Endothelial cell of umbilical vein (primary cell): ENCODE data around the gene MYH10. TPM values are rescaled to one million over a fixed set of nuclear protein-coding genes. Genes with fewer than 3 reads are reported as not detected.

Experiments used
- BruUV-seq: library from RNA; stranded (reverse); fragments of 400-500 nt; replicated peaks from 2 replicates; lab custom pipeline; 2021; lab: Mats Ljungman, UMichigan
- CTCF ChIA-PET: fragments of 300-600, 350-600 bp; sonication (Branson Sonifier 250); formaldehyde crosslinking; loops from one replicate; lab custom pipeline; 2021; ENCODE audit warnings: antibody characterized with exemption, inconsistent platforms; lab: Charles Lee
- POLR2A ChIA-PET: fragments of 300-600, 350-600 bp; sonication (Branson Sonifier 250); formaldehyde crosslinking; loops from one replicate; lab custom pipeline; 2021; ENCODE audit warnings: antibody characterized with exemption, inconsistent platforms; lab: Charles Lee
- DNase-seq: peaks from one replicate; pipeline ENCODE4 v3.0.0-alpha.2; 2011; ENCODE audit warnings: low read depth, low spot score
- FAIRE-seq: peaks from 2 replicates; lab custom pipeline; 2011; peaks lifted over from hg19 to GRCh38; lab: Jason Lieb, UNC
- H2AFZ ChIP-seq: 2 replicates; pipeline ENCODE4 v1.6.0; 2012; ENCODE audit warnings: low read depth, low read length, control low read depth, inconsistent platforms
- H3K27ac ChIP-seq: 2 replicates; pipeline ENCODE4 v1.5.1; 2011; ENCODE audit warnings: low read depth, mild to moderate bottlenecking, control low read depth, low read length, moderate library complexity; ENCODE audit not compliant: insufficient read depth
- H3K27me3 ChIP-seq, 2 experiments: 2 replicates each; pipeline versions ENCODE4 v1.6.0 to v1.6.1; 2011; ENCODE audit warnings: low read length in 2 of 2, mixed read lengths in 1 of 2; ENCODE audit not compliant: control insufficient read depth in 2 of 2, insufficient read depth in 2 of 2
- H3K36me3 ChIP-seq, 2 experiments: 2 replicates in 1 of 2; 3 replicates in 1 of 2; pipeline ENCODE4 v1.5.1; 2011; ENCODE audit warnings: low read length in 2 of 2, mild to moderate bottlenecking in 1 of 2, moderate library complexity in 1 of 2; ENCODE audit not compliant: control insufficient read depth in 2 of 2, insufficient read depth in 2 of 2; ENCODE audit errors: extremely low read depth in 1 of 2
- H3K4me1 ChIP-seq: 3 replicates; pipeline ENCODE4 v1.5.1; 2011; ENCODE audit warnings: mild to moderate bottlenecking, low read length; ENCODE audit not compliant: control insufficient read depth, insufficient read depth; ENCODE audit errors: extremely low read depth
- H3K4me2 ChIP-seq: 2 replicates; pipeline ENCODE4 v1.6.1; 2011; ENCODE audit warnings: low read length, control low read depth, mixed read lengths; ENCODE audit not compliant: insufficient read depth
- H3K4me3 ChIP-seq, 3 experiments: fragments of 200-600 bp in 1 of 3; sonication (generic), shearing (Covaris generic) in 1 of 3; replicated peaks in 1 of 3; 2 replicates each; pipeline ENCODE4 v1.5.1; 2011 to 2016; ENCODE audit warnings: control low read depth in 3 of 3, low read length in 3 of 3, mild to moderate bottlenecking in 2 of 3, inconsistent platforms in 1 of 3, low read depth in 1 of 3, moderate library complexity in 1 of 3; ENCODE audit not compliant: insufficient read depth in 1 of 3
- H3K79me2 ChIP-seq: 2 replicates; pipeline ENCODE4 v1.6.0; 2012; ENCODE audit warnings: low read length, inconsistent platforms; ENCODE audit not compliant: control insufficient read depth, insufficient read depth
- H3K9ac ChIP-seq: replicated peaks from 2 replicates; pipeline ENCODE3; 2011; ENCODE audit warnings: low read length, control low read depth; ENCODE audit not compliant: insufficient read depth; ENCODE audit errors: extremely low read depth
- H3K9me1 ChIP-seq: replicated peaks from 3 replicates; pipeline ENCODE4 v1.6.0; 2011; ENCODE audit warnings: mild to moderate bottlenecking, low read length; ENCODE audit not compliant: control insufficient read depth, insufficient read depth; ENCODE audit errors: extremely low read depth
- H3K9me3 ChIP-seq: replicated peaks from 2 replicates; pipeline ENCODE4 v1.5.1; 2012; ENCODE audit warnings: low read length, inconsistent platforms; ENCODE audit not compliant: control insufficient read depth, insufficient read depth
- H4K20me1 ChIP-seq: replicated peaks from 2 replicates; pipeline ENCODE3; 2011; ENCODE audit warnings: mild to moderate bottlenecking, low read length; ENCODE audit not compliant: control insufficient read depth, insufficient read depth; ENCODE audit errors: extremely low read depth
- CTCF ChIP-seq, 2 donors: IDR thresholded peaks; 1 replicate in 1 of 2; 2 replicates in 1 of 2; pipeline ENCODE4 v1.5.1; 2011; ENCODE audit warnings: low read length in 2 of 2, mild to moderate bottlenecking in 2 of 2, moderate library complexity in 2 of 2, control low read depth in 1 of 2, inconsistent platforms in 1 of 2, low read depth in 1 of 2; ENCODE audit not compliant: insufficient read depth in 1 of 2; ENCODE audit errors: extremely low read depth in 1 of 2
- EZH2 ChIP-seq: IDR thresholded peaks from 2 replicates; pipeline ENCODE4 v1.6.1; 2012; ENCODE audit warnings: borderline replicate concordance, low read depth, mild to moderate bottlenecking, moderate library complexity, low read length, inconsistent platforms; ENCODE audit not compliant: severe bottlenecking
- FOS ChIP-seq: IDR thresholded peaks from 2 replicates; pipeline ENCODE4 v1.6.1; 2011; ENCODE audit warnings: mild to moderate bottlenecking, low read length, moderate library complexity, borderline replicate concordance; ENCODE audit not compliant: insufficient read depth
- GATA2 ChIP-seq: IDR thresholded peaks from 2 replicates; pipeline ENCODE4 v1.7.0; 2011; ENCODE audit warnings: low read depth, mild to moderate bottlenecking, moderate library complexity, mixed read lengths, low read length; ENCODE audit not compliant: insufficient read length, insufficient read depth
- JUN ChIP-seq: IDR thresholded peaks from 2 replicates; pipeline ENCODE4 v1.6.1; 2011; ENCODE audit warnings: borderline replicate concordance, low read depth; ENCODE audit not compliant: insufficient read length, insufficient read depth
- MAX ChIP-seq: IDR thresholded peaks from 2 replicates; pipeline ENCODE4 v1.6.1; 2011; ENCODE audit not compliant: insufficient read depth, insufficient read length
- MYC ChIP-seq: IDR thresholded peaks from one replicate; pipeline ENCODE4 v1.6.1; 2011; ENCODE audit warnings: mild to moderate bottlenecking, low read depth, low read length
- POLR2A ChIP-seq: IDR thresholded peaks from 2 replicates; pipeline ENCODE4 v1.6.1; 2012; ENCODE audit warnings: low read depth, mild to moderate bottlenecking, control low read depth, low read length
- POLR2AphosphoS5 ChIP-seq: IDR thresholded peaks from 2 replicates; pipeline ENCODE4 v1.6.1; 2012; ENCODE audit warnings: low read depth, mild to moderate bottlenecking, control low read depth, low read length, moderate library complexity; ENCODE audit not compliant: insufficient read depth
- dilution Hi-C: fragments of 300-500 bp; cut with MboI; formaldehyde crosslinking; loops from one replicate; pipeline ENCODE4 v1.15.0; 2019; ENCODE audit warnings: low sequenced_read_pairs; ENCODE audit not compliant: extremely low pct_ligation_motif_present
- intact Hi-C: fragments of 100-400 bp; cut with micrococcal nuclease; formaldehyde crosslinking; loops from one replicate; pipeline ENCODE4 v1.10.0; 2022
- polyA plus RNA-seq, 4 experiments: library from polyadenylated mRNA; depleted of rRNA in 3 of 4; stranded (reverse) in 3 of 4; unstranded in 1 of 4; fragments of >200 nt; gene quantifications; 2 replicates each; pipeline versions ENCODE4 v1.2.1 to v1.2.3, GENCODE V29; 2011 to 2012; ENCODE audit warnings: missing spikeins in 1 of 4
- total RNA-seq: library from RNA; stranded (reverse); gene quantifications from 2 replicates; pipeline ENCODE4 v1.2.3, GENCODE V29; 2021

MYH10 gene
- total and polyA plus RNA-seq, 2 donors (not counting 3 experiments of a cell fraction or from before 2014, with no cell fraction given): 73.4 to 232 TPM

- H3K36me3 ChIP-seq: peaks cover 19 to 65% of the 10 kb centered on the region in 2 experiments
- dilution Hi-C loops: no loop called here
- no peak for FAIRE-seq
Measured at GRCh38 chr17:8494506-8495111, 135.9 kb downstream of the MYH10 start.

GRCh38 chr17:8494021-8494420 lies 136.5 kb downstream of the MYH10 start:
- Histone ChIP-seq H3K9me3 (no peaks in the 10 kb centered on the region), H2AFZ (no peak overlapping the region), H4K20me1 (no peaks in the 10 kb centered on the region), H3K79me2 (no peaks in the 10 kb centered on the region), H3K36me3 (peaks cover 15 to 62% of the 10 kb centered on the region in 2 experiments), H3K4me2 (no peak overlapping the region), H3K9me1 (no peaks in the 10 kb centered on the region), H3K27ac (no peak overlapping the region), H3K9ac (no peak overlapping the region), H3K4me3 (no peak overlapping the region), H3K27me3 (no peaks in the 10 kb centered on the region), H3K4me1 (no peaks in the 10 kb centered on the region)
- TF ChIP-seq POLR2A (no peak), MAX (no peak), MYC (no peak), JUN (no peak), POLR2AphosphoS5 (no peak), CTCF (IDR thresholded peaks at IDR 0.05; ENCODE audit: extremely low read depth in 1 of 2, insufficient read depth in 1 of 2, low read depth in 1 of 2, low read length in 2 of 2) (no peak), GATA2 (no peak), FOS (no peak), EZH2 (no peak)
- FAIRE-seq (no peak), DNase-seq (no peak)
- CTCF ChIA-PET: interaction anchor here (1.0 kb wide), 1 partner anchor 12 kb away, joined by 3 read pairs; no protein-coding TSS in a partner anchor
- POLR2A ChIA-PET: no interaction called here
- no TSS peak for BruUV-seq
- dilution Hi-C loops: no loop called here
- intact Hi-C loops: no loop called here

More at GRCh38 chr17:8494506-8495111, 135.9 kb downstream of the MYH10 start:
- no peak overlapping the region for H3K4me3 ChIP-seq
- H3K4me1 ChIP-seq: no peaks in the 10 kb centered on the region
- intact Hi-C loops: no loop called here
- no peak overlapping the region for H3K9ac ChIP-seq
- no peaks in the 10 kb centered on the region for H3K9me1 ChIP-seq
- no peak overlapping the region for H2AFZ ChIP-seq
- H3K4me2 ChIP-seq: no peak overlapping the region
- no peaks in the 10 kb centered on the region for H4K20me1 ChIP-seq
- POLR2A ChIA-PET: no interaction called here
- no peaks in the 10 kb centered on the region for H3K27me3 ChIP-seq
- TF ChIP-seq EZH2 (no peak), FOS (no peak)
- DNase-seq: no peak
- H3K79me2 ChIP-seq: no peaks in the 10 kb centered on the region
- no TSS peak for BruUV-seq
- CTCF ChIA-PET: interaction anchor here (0.8 to 1.0 kb wide), 2 partner anchors 13 to 111 kb away, joined by 3 read pairs; no protein-coding TSS in a partner anchor
- no peak overlapping the region for H3K27ac ChIP-seq
- H3K9me3 ChIP-seq: no peaks in the 10 kb centered on the region
